ENCODE results near the gene NLGN4Y. TPM values are rescaled to one million over a fixed set of nuclear protein-coding genes. Genes with fewer than 3 reads are reported as not detected.

Gene NLGN4Y
- total RNA-seq, 1 donor from 2014 or later, result not detected

GRCh38 chrY:14793674-14794073, 269.3 kb downstream of the NLGN4Y start:
- Mint-ChIP-seq H3K9me3 (no peaks in the 10 kb centered on the region), H3K27ac (no peak overlapping the region), H3K4me3 (no peak overlapping the region), H3K36me3 (no peaks in the 10 kb centered on the region), H3K27me3 (ENCODE audit: insufficient read depth, low read depth) (no peaks in the 10 kb centered on the region), H3K4me1 (no peaks in the 10 kb centered on the region)
- DNase-seq (ENCODE audit: low spot score), result no peak
- Histone ChIP-seq H3K79me2 (ENCODE audit: low read depth) (no peaks in the 10 kb centered on the region), H3K9me3 (ENCODE audit: low read depth) (no peaks in the 10 kb centered on the region), H3F3A (ENCODE audit: low read depth) (no peaks in the 10 kb centered on the region), H3K36me3 (no peaks in the 10 kb centered on the region), H3K4me2 (no peak overlapping the region), H3K4me1 (no peaks in the 10 kb centered on the region), H3K4me3 (no peak overlapping the region), H3K27me3 (no peaks in the 10 kb centered on the region), H3K27ac (no peak overlapping the region), H2AFZ (replicated peaks) (no peak overlapping the region), H4K20me1 (ENCODE audit: low read depth) (no peaks in the 10 kb centered on the region), H3K9ac (no peak overlapping the region)
- TF ChIP-seq, protein P1, sequence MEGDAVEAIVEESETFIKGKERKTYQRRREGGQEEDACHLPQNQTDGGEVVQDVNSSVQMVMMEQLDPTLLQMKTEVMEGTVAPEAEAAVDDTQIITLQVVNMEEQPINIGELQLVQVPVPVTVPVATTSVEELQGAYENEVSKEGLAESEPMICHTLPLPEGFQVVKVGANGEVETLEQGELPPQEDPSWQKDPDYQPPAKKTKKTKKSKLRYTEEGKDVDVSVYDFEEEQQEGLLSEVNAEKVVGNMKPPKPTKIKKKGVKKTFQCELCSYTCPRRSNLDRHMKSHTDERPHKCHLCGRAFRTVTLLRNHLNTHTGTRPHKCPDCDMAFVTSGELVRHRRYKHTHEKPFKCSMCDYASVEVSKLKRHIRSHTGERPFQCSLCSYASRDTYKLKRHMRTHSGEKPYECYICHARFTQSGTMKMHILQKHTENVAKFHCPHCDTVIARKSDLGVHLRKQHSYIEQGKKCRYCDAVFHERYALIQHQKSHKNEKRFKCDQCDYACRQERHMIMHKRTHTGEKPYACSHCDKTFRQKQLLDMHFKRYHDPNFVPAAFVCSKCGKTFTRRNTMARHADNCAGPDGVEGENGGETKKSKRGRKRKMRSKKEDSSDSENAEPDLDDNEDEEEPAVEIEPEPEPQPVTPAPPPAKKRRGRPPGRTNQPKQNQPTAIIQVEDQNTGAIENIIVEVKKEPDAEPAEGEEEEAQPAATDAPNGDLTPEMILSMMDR (IDR thresholded peaks at IDR 0.05), result no peak
- TF ChIP-seq EZH2 (IDR thresholded peaks at IDR 0.05) (no peak), EZH2phosphoT487 (IDR thresholded peaks at IDR 0.05) (no peak)

- H3K27me3 Mint-ChIP-seq (ENCODE audit: insufficient read depth, low read depth), result no peaks in the 10 kb centered on the region
- no peaks in the 10 kb centered on the region for H3K36me3 Mint-ChIP-seq
- Histone ChIP-seq H3F3A (ENCODE audit: low read depth) (no peaks in the 10 kb centered on the region), H3K9ac (no peak overlapping the region), H3K79me2 (ENCODE audit: low read depth) (no peaks in the 10 kb centered on the region), H3K4me2 (no peak overlapping the region), H3K27ac (no peak overlapping the region), H2AFZ (replicated peaks) (no peak overlapping the region), H3K36me3 (no peaks in the 10 kb centered on the region), H3K9me3 (ENCODE audit: low read depth) (no peaks in the 10 kb centered on the region), H3K4me1 (no peaks in the 10 kb centered on the region), H3K4me3 (no peak overlapping the region), H3K27me3 (no peaks in the 10 kb centered on the region), H4K20me1 (ENCODE audit: low read depth) (no peaks in the 10 kb centered on the region)
- no peaks in the 10 kb centered on the region for H3K4me1 Mint-ChIP-seq
- H3K27ac Mint-ChIP-seq, result no peak overlapping the region
- TF ChIP-seq EZH2phosphoT487 (IDR thresholded peaks at IDR 0.05), result no peak
- TF ChIP-seq, protein P1 (IDR thresholded peaks at IDR 0.05), result no peak
- no peak for TF ChIP-seq EZH2 (IDR thresholded peaks at IDR 0.05)
- H3K4me3 Mint-ChIP-seq, result no peak overlapping the region
- H3K9me3 Mint-ChIP-seq, result no peaks in the 10 kb centered on the region
- no peak for DNase-seq (ENCODE audit: low spot score)
These were observed 273.7 kb downstream of the NLGN4Y start for GRCh38 chrY:14798010-14798409.

GRCh38 chrY:14801096-14801495, 276.8 kb downstream of the NLGN4Y start:
- no peaks in the 10 kb centered on the region for H3K4me1 ChIP-seq
- H3K79me2 ChIP-seq (ENCODE audit: low read depth), result no peaks in the 10 kb centered on the region
- H3K27ac ChIP-seq, result no peak overlapping the region
- Mint-ChIP-seq H3K4me1 (no peaks in the 10 kb centered on the region), H3K9me3 (no peaks in the 10 kb centered on the region), H3K4me3 (no peak overlapping the region), H3K36me3 (no peaks in the 10 kb centered on the region), H3K27me3 (ENCODE audit: insufficient read depth, low read depth) (no peaks in the 10 kb centered on the region), H3K27ac (no peak overlapping the region)
- H3K4me2 ChIP-seq, result no peak overlapping the region
- H3K4me3 ChIP-seq, result no peak overlapping the region
- H3K9me3 ChIP-seq (ENCODE audit: low read depth), result no peaks in the 10 kb centered on the region
- H4K20me1 ChIP-seq (ENCODE audit: low read depth), result no peaks in the 10 kb centered on the region
- DNase-seq (ENCODE audit: low spot score), result no peak
- no peaks in the 10 kb centered on the region for H3K27me3 ChIP-seq
- H3F3A ChIP-seq (ENCODE audit: low read depth), result no peaks in the 10 kb centered on the region
- no peak overlapping the region for H2AFZ ChIP-seq (replicated peaks)
- TF ChIP-seq EZH2phosphoT487 (IDR thresholded peaks at IDR 0.05), result no peak
- no peak for TF ChIP-seq EZH2 (IDR thresholded peaks at IDR 0.05)
- TF ChIP-seq, protein P1 (IDR thresholded peaks at IDR 0.05), result no peak
- H3K9ac ChIP-seq, result no peak overlapping the region
- no peaks in the 10 kb centered on the region for H3K36me3 ChIP-seq

Measured in neural progenitor cell (in vitro differentiated cells).